Mesenchymal stem cell (in vitro differentiated cells and primary cell): ENCODE measurements around the gene MAP7.

Experiments used
- DNase-seq: peaks from one replicate; pipeline ENCODE4 v3.0.0-alpha.2; 2013
- H2AFZ ChIP-seq: one replicate; pipeline ENCODE4 v1.6.1; 2013; ENCODE audit warnings: low read depth, mild to moderate bottlenecking, control low read depth, inconsistent platforms, low read length, moderate library complexity
- H2AK5ac ChIP-seq: 2 replicates; pipeline ENCODE4 v1.6.1; 2013; ENCODE audit warnings: low read length, moderate library complexity, mild to moderate bottlenecking, inconsistent platforms; ENCODE audit not compliant: severe bottlenecking
- H2BK120ac ChIP-seq: one replicate; pipeline ENCODE4 v1.6.1; 2013; ENCODE audit warnings: low read depth, mild to moderate bottlenecking, inconsistent platforms, low read length, moderate library complexity
- H2BK12ac ChIP-seq, 2 experiments: one replicate each; pipeline ENCODE4 v1.6.1; 2013; ENCODE audit warnings: inconsistent platforms in 2 of 2, low read length in 2 of 2, mild to moderate bottlenecking in 2 of 2, moderate library complexity in 2 of 2, control low read depth in 1 of 2
- H2BK15ac ChIP-seq: one replicate; pipeline ENCODE4 v1.6.1; 2013; ENCODE audit warnings: mild to moderate bottlenecking, low read depth, inconsistent platforms; ENCODE audit not compliant: poor library complexity, severe bottlenecking
- H2BK5ac ChIP-seq: 2 replicates; pipeline ENCODE4 v1.6.1; 2013; ENCODE audit warnings: low read depth, mild to moderate bottlenecking, low read length, control low read depth, inconsistent platforms; ENCODE audit not compliant: poor library complexity, severe bottlenecking
- H3K14ac ChIP-seq, 2 experiments: one replicate each; pipeline ENCODE4 v1.6.1; 2013; ENCODE audit warnings: inconsistent platforms in 2 of 2, low read length in 2 of 2, control low read depth in 1 of 2, mild to moderate bottlenecking in 1 of 2, moderate library complexity in 1 of 2
- H3K18ac ChIP-seq, 2 experiments: one replicate each; pipeline ENCODE4 v1.6.1; 2013; ENCODE audit warnings: inconsistent platforms in 2 of 2, low read length in 2 of 2, control low read depth in 1 of 2, low read depth in 1 of 2, mild to moderate bottlenecking in 1 of 2
- H3K23ac ChIP-seq, 2 experiments: one replicate each; pipeline ENCODE4 v1.6.1; 2013; ENCODE audit warnings: inconsistent platforms in 2 of 2, low read length in 2 of 2, mild to moderate bottlenecking in 2 of 2, moderate library complexity in 2 of 2, control low read depth in 1 of 2
- H3K27ac ChIP-seq: 2 replicates; pipeline ENCODE4 v1.5.1; 2013; ENCODE audit warnings: mild to moderate bottlenecking, moderate library complexity, low read length, control low read depth, inconsistent platforms; ENCODE audit not compliant: poor library complexity, severe bottlenecking
- H3K27me3 ChIP-seq, 2 experiments: 2 replicates each; pipeline versions ENCODE4 v1.6.1 to v1.7.0; 2013; ENCODE audit warnings: low read length in 2 of 2, mild to moderate bottlenecking in 2 of 2, moderate library complexity in 2 of 2, control low read depth in 1 of 2, inconsistent platforms in 1 of 2; ENCODE audit not compliant: control insufficient read depth in 1 of 2, insufficient read depth in 1 of 2
- H3K36me3 ChIP-seq, 2 experiments: 2 replicates each; pipeline versions ENCODE4 v1.6.1 to v1.7.0; 2013; ENCODE audit warnings: low read length in 2 of 2, control low read depth in 1 of 2, inconsistent platforms in 1 of 2, low read depth in 1 of 2, mild to moderate bottlenecking in 1 of 2; ENCODE audit not compliant: insufficient read depth in 2 of 2, control insufficient read depth in 1 of 2
- H3K4ac ChIP-seq, 2 experiments: one replicate each; pipeline ENCODE4 v1.6.1; 2013; ENCODE audit warnings: inconsistent platforms in 2 of 2, low read length in 2 of 2, mild to moderate bottlenecking in 2 of 2, moderate library complexity in 2 of 2, control low read depth in 1 of 2, low read depth in 1 of 2
- H3K4me1 ChIP-seq: 2 replicates; pipeline ENCODE4 v1.6.1; 2013; ENCODE audit warnings: low read depth, low read length, control low read depth; ENCODE audit not compliant: control insufficient read depth, insufficient read depth
- H3K4me2 ChIP-seq: 2 replicates; pipeline ENCODE4 v1.6.1; 2013; ENCODE audit warnings: low read length, mild to moderate bottlenecking, inconsistent platforms; ENCODE audit not compliant: poor library complexity, severe bottlenecking
- H3K4me3 ChIP-seq, 2 experiments: 2 replicates each; pipeline versions ENCODE4 v1.5.1 to v1.7.0; 2013; ENCODE audit warnings: low read length in 2 of 2, mild to moderate bottlenecking in 2 of 2, control low read depth in 1 of 2, low read depth in 1 of 2; ENCODE audit not compliant: insufficient read depth in 1 of 2
- H3K79me1 ChIP-seq: replicated peaks from 2 replicates; pipeline ENCODE4 v1.6.1; 2013; ENCODE audit warnings: mild to moderate bottlenecking, control low read depth, low read length, inconsistent platforms; ENCODE audit not compliant: poor library complexity, severe bottlenecking
- H3K9ac ChIP-seq: 2 replicates; pipeline ENCODE4 v1.7.0; 2013; ENCODE audit warnings: mild to moderate bottlenecking, low read length, moderate library complexity
- H3K9me3 ChIP-seq: 2 replicates; pipeline ENCODE4 v1.7.0; 2013; ENCODE audit warnings: mild to moderate bottlenecking, low read length; ENCODE audit not compliant: control insufficient read depth
- H4K8ac ChIP-seq: one replicate; pipeline ENCODE4 v1.6.1; 2013; ENCODE audit warnings: inconsistent platforms, mild to moderate bottlenecking, low read length, moderate library complexity
- H4K91ac ChIP-seq: one replicate; pipeline ENCODE4 v1.6.1; 2013; ENCODE audit warnings: mild to moderate bottlenecking, low read length, inconsistent platforms
- WGBS: methylation state at CpG from one replicate; pipeline ENCODE4 v1.1.7; 2013; ENCODE audit warnings: mixed read lengths; 5-methylcytosine and 5-hydroxymethylcytosine counted together

MAP7 gene

GRCh38 chr6:136351518-136352110 is 198.6 kb downstream of the MAP7 start:
- WGBS: 10% methylated on average over 2 of the region's 2 CpGs
- H3K4ac ChIP-seq: no peak overlapping the region
- peaks cover 5% of the 10 kb centered on the region for H3K4me1 ChIP-seq
- no peak overlapping the region for H3K18ac ChIP-seq
- no peaks in the 10 kb centered on the region for H3K36me3 ChIP-seq
- H2AK5ac ChIP-seq: no peak overlapping the region
- no peaks in the 10 kb centered on the region for H3K9me3 ChIP-seq
- H2BK120ac ChIP-seq: no peak overlapping the region
- DNase-seq: no peak
- no peak overlapping the region for H3K4me2 ChIP-seq
- H3K4me3 ChIP-seq: no peak overlapping the region
- H4K91ac ChIP-seq: no peak overlapping the region
- no peak overlapping the region for H2BK12ac ChIP-seq
- H3K27me3 ChIP-seq: no peaks in the 10 kb centered on the region
- H3K79me1 ChIP-seq: no peaks in the 10 kb centered on the region
- no peak overlapping the region for H3K14ac ChIP-seq
- H4K8ac ChIP-seq: no peak overlapping the region
- H3K23ac ChIP-seq: no peak overlapping the region
- H2BK5ac ChIP-seq: no peak overlapping the region
- no peak overlapping the region for H2BK15ac ChIP-seq
- H3K27ac ChIP-seq: peak overlapping the region; percentile 1
- H3K9ac ChIP-seq: no peak overlapping the region
- peak overlapping the region; percentile 51 for H2AFZ ChIP-seq

GRCh38 chr6:136350914-136351313 is 199.3 kb downstream of the MAP7 start:
- no peak overlapping the region for H3K27ac ChIP-seq
- H3K4me1 ChIP-seq: peaks cover 5% of the 10 kb centered on the region
- no peak overlapping the region for H3K4me2 ChIP-seq
- no peak overlapping the region for H4K8ac ChIP-seq
- H3K27me3 ChIP-seq: no peaks in the 10 kb centered on the region
- 82% methylated on average over 2 of the region's 3 CpGs for WGBS
- no peak overlapping the region for H2AK5ac ChIP-seq
- H2AFZ ChIP-seq: no peak overlapping the region
- H3K4me3 ChIP-seq: no peak overlapping the region
- DNase-seq: no peak
- H2BK12ac ChIP-seq: no peak overlapping the region
- H3K36me3 ChIP-seq: no peaks in the 10 kb centered on the region
- H3K14ac ChIP-seq: no peak overlapping the region
- no peak overlapping the region for H3K9ac ChIP-seq
- H3K18ac ChIP-seq: no peak overlapping the region
- H2BK120ac ChIP-seq: no peak overlapping the region
- no peaks in the 10 kb centered on the region for H3K9me3 ChIP-seq
- no peak overlapping the region for H2BK15ac ChIP-seq
- no peaks in the 10 kb centered on the region for H3K79me1 ChIP-seq
- no peak overlapping the region for H3K23ac ChIP-seq
- no peak overlapping the region for H4K91ac ChIP-seq
- no peak overlapping the region for H3K4ac ChIP-seq
- H2BK5ac ChIP-seq: no peak overlapping the region

GRCh38 chr6:136347847-136348246 is 202.4 kb downstream of the MAP7 start:
- Histone ChIP-seq H4K91ac (no peak overlapping the region), H3K79me1 (no peaks in the 10 kb centered on the region)
- 85% methylated on average over 1 of the region's 2 CpGs for WGBS

GRCh38 chr6:136345145-136345544 is 205.1 kb downstream of the MAP7 start:
- no peak overlapping the region for H3K18ac ChIP-seq
- H3K27ac ChIP-seq: no peak overlapping the region
- no peaks in the 10 kb centered on the region for H3K79me1 ChIP-seq
- no peak overlapping the region for H4K91ac ChIP-seq
- H3K4me1 ChIP-seq: no peaks in the 10 kb centered on the region
- no peak overlapping the region for H2BK5ac ChIP-seq
- H4K8ac ChIP-seq: no peak overlapping the region
- H2BK12ac ChIP-seq: no peak overlapping the region
- H3K9ac ChIP-seq: no peak overlapping the region
- no peak overlapping the region for H3K4me3 ChIP-seq
- H3K23ac ChIP-seq: no peak overlapping the region
- H3K14ac ChIP-seq: no peak overlapping the region
- H3K4ac ChIP-seq: no peak overlapping the region
- H2AK5ac ChIP-seq: no peak overlapping the region
- H3K27me3 ChIP-seq: no peaks in the 10 kb centered on the region
- DNase-seq: no peak
- H2AFZ ChIP-seq: no peak overlapping the region
- no peaks in the 10 kb centered on the region for H3K9me3 ChIP-seq
- whole genome bisulfite sequencing: 88% methylated on average over 1 of the region's 2 CpGs
- H2BK15ac ChIP-seq: no peak overlapping the region
- H3K36me3 ChIP-seq: no peaks in the 10 kb centered on the region
- H2BK120ac ChIP-seq: no peak overlapping the region
- no peak overlapping the region for H3K4me2 ChIP-seq

More at GRCh38 chr6:136347847-136348246, 202.4 kb downstream of the MAP7 start:
- H2BK5ac ChIP-seq: no peak overlapping the region
- no peak overlapping the region for H2BK120ac ChIP-seq
- H3K9me3 ChIP-seq: no peaks in the 10 kb centered on the region
- peaks cover 5% of the 10 kb centered on the region for H3K4me1 ChIP-seq
- DNase-seq: no peak
- no peak overlapping the region for H2BK12ac ChIP-seq
- H2AK5ac ChIP-seq: no peak overlapping the region
- H3K18ac ChIP-seq: no peak overlapping the region
- H3K9ac ChIP-seq: no peak overlapping the region
- no peak overlapping the region for H3K4me2 ChIP-seq
- no peak overlapping the region for H2BK15ac ChIP-seq
- no peak overlapping the region for H3K4me3 ChIP-seq
- H2AFZ ChIP-seq: no peak overlapping the region
- no peaks in the 10 kb centered on the region for H3K36me3 ChIP-seq
- H3K14ac ChIP-seq: no peak overlapping the region
- no peak overlapping the region for H4K8ac ChIP-seq
- no peak overlapping the region for H3K27ac ChIP-seq
- no peak overlapping the region for H3K23ac ChIP-seq
- no peaks in the 10 kb centered on the region for H3K27me3 ChIP-seq
- no peak overlapping the region for H3K4ac ChIP-seq
